ENCODE data around the gene DTX1.

DTX1 gene

GRCh38 chr12:113055594-113056380 is 743 bp upstream of the DTX1 start:
- no peak for FAIRE-seq
- no peak for DNase-seq (ENCODE audit: low spot score)

DNA sequence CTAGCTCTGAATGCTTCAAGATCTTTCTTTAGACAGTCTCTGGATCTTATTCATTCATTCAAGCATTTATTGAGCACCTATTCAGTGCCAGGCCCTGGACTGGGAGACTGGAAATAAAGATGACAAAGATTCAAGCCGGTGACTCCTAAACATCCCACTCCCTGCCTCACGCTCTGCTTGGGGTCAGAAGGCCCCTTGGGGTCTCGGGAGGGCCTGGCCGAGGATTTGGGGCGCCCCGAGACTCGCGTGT is 224 bp upstream of the DTX1 start:
- no peak for FAIRE-seq
- no peak for DNase-seq (ENCODE audit: low spot score)

- no peak for DNase-seq (ENCODE audit: low spot score)
- FAIRE-seq: no peak
Observed at GRCh38 chr12:113057565-113058485, 1.3 kb downstream of the DTX1 start.

GRCh38 chr12:113058553-113058952 is 2.0 kb downstream of the DTX1 start:
- no peak for DNase-seq (ENCODE audit: low spot score)

DNA sequence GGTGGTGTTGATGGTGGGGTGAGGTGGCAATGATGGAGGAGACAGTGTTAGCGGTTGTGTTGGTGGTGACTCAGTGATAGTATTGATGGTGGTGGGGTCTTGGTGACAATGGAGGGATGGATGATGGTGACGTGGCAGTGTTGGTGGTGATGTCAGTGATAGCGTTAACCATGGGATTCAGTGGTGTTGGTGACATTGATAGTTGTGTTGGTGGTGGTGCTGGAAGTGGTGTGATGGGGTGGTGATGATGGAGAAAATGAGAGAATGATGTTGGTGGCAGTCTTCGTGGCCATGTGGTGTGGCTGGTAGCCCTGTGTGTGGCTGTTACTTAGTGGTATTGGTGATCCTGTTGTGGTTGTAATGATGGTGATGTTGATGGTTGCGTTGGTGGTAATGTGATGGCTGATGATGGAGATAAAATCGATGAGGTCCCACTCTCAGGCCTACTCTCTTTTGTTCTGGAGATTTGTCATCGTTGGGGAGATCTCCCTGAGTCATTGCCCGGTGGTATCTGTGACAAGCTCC is 2.6 kb downstream of the DTX1 start:
- DNase-seq (ENCODE audit: low spot score): no peak
- no peak for FAIRE-seq

More at GRCh38 chr12:113058553-113058952, 2.0 kb downstream of the DTX1 start:
- no peak for FAIRE-seq

DNA sequence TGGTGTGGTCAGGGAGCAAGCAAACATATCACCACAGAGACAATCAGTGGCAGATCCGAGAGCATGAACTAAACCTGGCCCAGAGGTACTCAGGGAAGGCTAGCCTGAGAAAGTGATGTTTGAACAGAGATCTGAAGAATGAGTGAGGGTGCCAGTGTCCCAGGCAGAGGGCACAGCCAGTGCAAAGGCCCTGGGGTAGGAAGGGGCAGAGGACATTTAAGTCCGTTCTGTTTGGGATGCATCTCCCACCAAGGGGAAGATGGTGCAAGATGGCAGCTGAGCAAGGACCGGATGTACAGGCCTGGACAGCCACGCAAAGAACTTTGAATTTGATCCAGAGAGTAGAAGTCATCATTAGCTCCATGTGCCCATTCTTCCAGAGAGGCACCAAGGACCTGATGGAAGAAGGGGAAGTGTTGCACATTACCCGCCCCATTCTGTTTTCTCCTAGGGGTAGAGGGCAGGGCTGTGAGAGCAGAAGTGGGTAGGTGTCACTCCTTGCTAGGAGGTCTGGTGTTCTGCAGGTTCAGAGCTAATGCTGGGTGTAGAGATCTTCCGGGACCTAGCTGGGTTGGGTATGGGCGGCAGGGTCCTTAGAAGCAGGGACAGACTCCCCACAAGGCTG is 3.9 kb downstream of the DTX1 start:
- FAIRE-seq (no peak), DNase-seq (ENCODE audit: low spot score) (no peak)

DNA sequence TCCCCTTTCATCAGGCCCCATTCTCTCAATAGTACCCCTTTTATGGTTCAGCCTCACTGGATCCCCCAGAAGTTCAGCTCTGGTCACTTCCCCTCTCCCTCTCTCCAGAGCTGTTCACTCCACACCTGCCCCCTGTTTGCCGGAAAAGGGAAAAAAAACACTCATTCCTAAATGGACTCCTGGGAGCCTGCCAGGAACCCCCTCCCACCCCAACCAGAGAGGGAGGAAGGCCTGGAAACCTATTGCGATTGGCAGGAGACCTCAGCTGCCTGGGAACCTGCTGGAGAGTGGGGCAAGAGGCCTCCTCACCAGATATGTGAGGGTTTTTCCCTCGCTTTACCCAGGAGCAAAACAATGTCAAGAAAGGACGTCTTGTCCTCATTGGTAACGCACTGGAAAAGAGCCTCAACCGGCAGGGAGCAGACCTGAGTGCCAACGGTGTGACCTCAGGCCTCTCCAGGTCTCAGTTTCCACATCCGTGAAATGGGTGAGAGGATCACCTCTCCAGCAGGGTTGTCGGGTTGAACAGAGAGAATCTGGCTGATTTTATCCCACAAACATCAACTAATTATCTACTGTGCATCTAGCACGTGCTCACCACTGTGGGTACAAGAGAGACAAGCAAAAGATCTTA is 4.6 kb downstream of the DTX1 start:
- no peak for DNase-seq (ENCODE audit: low spot score)
- FAIRE-seq: no peak

DNA sequence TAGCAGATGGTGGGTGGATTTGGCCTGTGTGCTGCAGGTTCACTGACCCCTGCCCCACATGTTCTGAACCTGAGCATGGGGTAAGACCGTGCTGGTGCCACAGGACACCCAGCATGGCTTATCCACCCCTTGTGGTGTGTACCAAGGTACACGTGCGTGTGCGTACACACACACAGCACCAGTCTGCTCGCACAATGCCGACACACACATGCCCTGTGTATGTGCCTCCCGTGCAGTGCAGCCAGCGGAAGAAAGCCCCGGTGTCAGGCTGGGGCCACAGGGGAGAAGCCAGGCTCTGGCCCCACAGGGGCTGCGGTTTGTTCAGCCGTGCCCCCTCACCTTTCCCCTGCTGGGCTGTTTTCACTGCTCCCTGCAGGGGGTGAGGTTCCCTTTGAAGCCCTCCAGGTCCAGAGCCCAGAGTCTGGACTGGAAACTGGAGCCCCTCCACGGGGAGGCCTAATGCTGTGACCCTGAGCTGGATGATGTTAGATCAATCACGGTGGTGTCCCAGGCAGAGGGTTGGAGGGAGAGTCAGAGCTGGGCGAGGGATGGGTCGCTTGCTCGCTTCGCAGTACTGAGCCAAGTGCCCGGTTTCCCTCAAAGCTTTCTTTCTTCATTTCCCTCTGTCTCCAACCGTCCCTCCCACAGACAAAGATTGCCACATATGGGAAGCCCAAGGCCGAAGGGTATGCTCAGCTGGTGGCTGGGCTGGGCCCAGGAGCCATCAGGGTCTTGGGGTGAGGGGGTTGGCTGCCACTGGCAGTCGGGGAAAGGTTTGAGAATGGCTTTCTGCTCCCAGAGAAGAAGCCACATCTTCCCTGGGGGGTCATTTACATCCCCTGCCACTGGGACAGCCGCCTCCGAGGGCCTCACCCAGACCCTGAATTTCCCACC is 6.2 kb downstream of the DTX1 start:
- no peak for FAIRE-seq
- no peak for DNase-seq (ENCODE audit: low spot score)

GRCh38 chr12:113063396-113064350 is 7.1 kb downstream of the DTX1 start:
- no peak for FAIRE-seq
- no peak for DNase-seq (ENCODE audit: low spot score)

- DNase-seq (ENCODE audit: low spot score) (no peak), FAIRE-seq (no peak)
Observed at GRCh38 chr12:113064395-113065125, 8.0 kb downstream of the DTX1 start.

DNA sequence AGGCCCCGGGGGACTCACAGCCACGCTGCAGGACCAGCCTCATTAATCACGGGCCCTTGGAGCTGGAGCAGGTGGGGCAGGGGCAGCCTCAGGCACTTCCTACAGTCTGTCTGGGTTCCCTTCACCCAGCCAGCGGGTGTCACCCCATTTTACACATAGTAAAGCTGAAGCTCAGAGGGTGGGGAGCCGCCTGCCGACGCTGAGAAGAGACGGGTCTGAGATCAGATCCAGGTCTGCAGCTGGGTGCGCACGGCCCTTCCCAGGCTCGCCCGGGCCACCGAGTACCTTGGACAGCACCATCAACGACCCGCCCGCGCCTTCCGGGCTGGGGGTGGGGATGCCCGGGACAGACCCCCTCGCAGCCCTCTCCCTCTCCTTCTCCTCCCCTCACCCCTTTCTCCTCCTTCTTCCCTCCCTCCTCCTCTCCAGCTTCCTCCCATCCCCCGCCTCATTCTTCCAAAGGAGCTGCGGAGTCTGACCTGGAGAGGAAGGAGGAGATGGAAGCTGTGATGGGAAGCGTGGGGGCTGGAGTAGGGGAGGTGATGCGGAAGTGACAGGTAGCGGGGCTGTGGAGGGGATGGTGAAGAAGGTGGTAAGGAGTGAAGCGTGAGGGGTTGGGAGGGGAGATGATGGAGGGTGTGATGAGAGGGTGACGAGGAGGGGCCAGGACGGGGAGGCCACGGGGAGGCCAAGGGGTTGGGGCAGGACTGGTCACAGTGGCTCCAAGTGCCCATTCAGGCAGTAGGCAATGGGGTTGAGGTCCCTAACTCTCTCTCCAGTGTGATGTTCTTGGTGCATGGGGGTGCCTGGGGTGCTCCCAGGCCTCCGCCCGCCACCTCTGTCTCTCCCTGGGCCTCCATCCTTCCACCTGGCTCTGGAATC is 8.8 kb downstream of the DTX1 start:
- no peak for FAIRE-seq
- no peak for DNase-seq (ENCODE audit: low spot score)

DNA sequence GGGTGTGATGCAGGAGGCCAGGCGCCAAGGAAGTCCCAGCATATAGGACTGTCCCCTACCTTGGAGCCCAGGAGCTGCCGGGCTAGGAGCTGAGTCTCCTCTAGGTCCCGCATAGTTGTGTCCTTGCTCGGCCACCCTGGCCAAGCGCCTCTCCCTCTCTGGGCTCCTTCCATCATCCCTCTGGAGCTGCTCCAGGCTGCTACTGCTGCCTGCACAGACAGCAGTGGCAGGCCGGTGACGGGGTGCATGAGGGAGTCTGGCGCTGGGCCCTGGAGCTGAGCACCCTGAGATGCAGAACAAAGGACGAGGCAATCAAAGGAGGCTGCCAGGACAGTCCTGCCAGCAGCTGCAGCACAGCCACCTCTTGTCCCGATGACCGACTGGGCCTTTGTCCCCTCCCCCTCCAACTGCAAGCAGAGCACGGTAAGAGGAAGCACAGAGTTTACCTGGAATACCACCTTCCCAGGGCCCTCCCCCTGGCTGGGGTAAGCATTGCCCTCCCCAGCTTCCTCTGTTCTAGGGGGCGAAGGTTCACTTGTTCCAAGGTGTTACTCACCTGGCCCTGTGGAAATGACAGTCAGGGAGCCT is 10.4 kb downstream of the DTX1 start:
- no peak for FAIRE-seq

GRCh38 chr12:113067987-113068935 is 11.7 kb downstream of the DTX1 start:
- no peak for DNase-seq (ENCODE audit: low spot score)
- FAIRE-seq: no peak

More for the DNA sequence above, 10.4 kb downstream of the DTX1 start:
- no peak for DNase-seq (ENCODE audit: low spot score)

DNA sequence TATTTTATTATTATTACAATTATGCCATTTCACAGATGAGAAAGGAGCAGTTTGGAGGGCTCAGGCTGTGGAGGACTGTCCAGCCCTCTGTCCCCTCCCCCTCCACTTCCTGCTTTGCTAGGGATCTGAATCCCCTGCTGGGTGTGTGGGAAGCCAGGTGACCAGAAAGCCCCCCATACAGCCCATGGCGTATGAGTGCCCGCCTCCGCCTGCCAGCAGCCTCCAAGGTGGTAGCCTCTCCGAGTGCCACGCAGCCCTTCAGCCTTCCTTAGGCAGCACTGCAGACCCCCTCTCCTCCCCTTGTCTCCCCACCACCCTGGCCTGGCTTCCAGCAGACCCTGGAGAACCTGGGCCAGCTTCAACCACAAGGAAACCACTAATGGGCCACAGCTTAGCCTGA is 12.6 kb downstream of the DTX1 start:
- DNase-seq (ENCODE audit: low spot score): no peak
- no peak for FAIRE-seq

- FAIRE-seq: no peak
- no peak for DNase-seq (ENCODE audit: low spot score)
Observed at GRCh38 chr12:113069751-113070116, 13.2 kb downstream of the DTX1 start.
